NT2/D1 (cell line): Measurements from ENCODE around the gene MAD1L1.

Experiments used
- SUZ12 ChIP-seq: IDR thresholded peaks from 2 replicates; pipeline ENCODE4 v1.6.1; 2011; ENCODE audit not compliant: insufficient read length, insufficient read depth; ENCODE audit errors: extremely low read depth
- ZNF274 ChIP-seq: IDR thresholded peaks from 2 replicates; pipeline ENCODE4 v1.6.1; 2011; ENCODE audit warnings: mild to moderate bottlenecking, low read depth, low read length

DNA sequence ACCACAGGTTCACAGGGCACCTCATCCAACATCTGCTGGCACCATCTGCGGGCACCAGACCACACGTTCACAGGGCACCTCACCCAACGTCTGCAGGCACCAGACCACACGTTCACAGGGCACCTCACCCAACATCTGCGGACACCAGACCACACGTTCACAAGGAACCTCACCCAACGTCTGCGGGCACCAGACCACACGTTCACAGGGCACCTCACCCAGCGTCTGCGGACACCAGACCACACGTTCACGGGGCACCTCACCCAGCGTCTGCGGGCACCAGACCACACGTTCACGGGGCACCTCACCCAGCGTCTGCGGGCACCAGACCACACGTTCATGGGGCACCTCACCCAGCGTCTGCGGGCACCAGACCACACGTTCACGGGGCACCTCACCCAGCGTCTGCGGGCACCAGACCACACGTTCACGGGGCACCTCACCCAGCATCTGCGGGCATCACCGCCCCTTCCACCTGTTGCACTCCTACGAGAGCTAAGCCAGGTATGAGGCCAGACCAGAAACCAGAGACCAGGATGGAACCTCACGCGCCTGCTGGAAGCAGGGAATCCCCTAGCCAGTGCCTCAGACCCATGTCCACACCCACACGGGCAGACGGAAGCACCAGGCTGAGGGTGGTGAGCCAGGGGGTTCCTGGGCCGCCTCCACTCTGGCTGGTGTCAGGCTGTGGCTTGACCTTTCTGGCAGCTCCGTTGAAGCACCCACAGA lies 182.8 kb downstream of the MAD1L1 start:
- no peak for TF ChIP-seq SUZ12
- no peak for TF ChIP-seq ZNF274
